ENCODE results near the gene SLC35F4.

GRCh38 chr14:57707219-57707618 is 158.7 kb downstream of the SLC35F4 start:
- TF ChIP-seq PML (IDR thresholded peaks at IDR 0.05; ENCODE audit: low read length) (no peak), CTCF (IDR thresholded peaks at IDR 0.05 in 2 of 3, conservative IDR thresholded peaks at IDR 0.05 in 1 of 3; ENCODE audit: control insufficient read depth in 2 of 3, extremely low read depth in 1 of 3, insufficient read depth in 1 of 3, low read depth in 3 of 3, low read length in 3 of 3) (no peak), STAT3 (IDR thresholded peaks at IDR 0.05; ENCODE audit: low read depth, low read length) (no peak), SMC3 (IDR thresholded peaks at IDR 0.05; ENCODE audit: borderline replicate concordance, low read length) (no peak), SREBF2 (IDR thresholded peaks at IDR 0.05; ENCODE audit: low read length) (no peak), RAD21 (IDR thresholded peaks at IDR 0.05; ENCODE audit: insufficient read depth, low read depth, low read length) (no peak), EP300 (IDR thresholded peaks at IDR 0.05; ENCODE audit: borderline replicate concordance in 1 of 2, control insufficient read depth in 1 of 2, low read depth in 2 of 2, low read length in 2 of 2) (no peak), ELK1 (IDR thresholded peaks at IDR 0.05; ENCODE audit: low read depth, low read length) (no peak), TARDBP (IDR thresholded peaks at IDR 0.05; ENCODE audit: borderline replicate concordance) (no peak), POLR2A (IDR thresholded peaks at IDR 0.05; ENCODE audit: low read depth, low read length) (no peak), POLR2AphosphoS5 (IDR thresholded peaks at IDR 0.05; ENCODE audit: low read length) (no peak), SRF (IDR thresholded peaks at IDR 0.05; ENCODE audit: low read depth in 2 of 2, low read length in 2 of 2) (no peak)
